HG03066 (cell line): ENCODE data around the gene MRPS10.
A peak's percentile ranks its signal among the peaks of the same experiment; 100 is the strongest.

Experiments used
- ATAC-seq: cut with Tn5 transposase; IDR thresholded peaks from one replicate; pipeline ENCODE4 v1.9.1; 2021; ENCODE audit warnings: low read depth; ENCODE audit not compliant: unreplicated experiment

MRPS10 gene

DNA sequence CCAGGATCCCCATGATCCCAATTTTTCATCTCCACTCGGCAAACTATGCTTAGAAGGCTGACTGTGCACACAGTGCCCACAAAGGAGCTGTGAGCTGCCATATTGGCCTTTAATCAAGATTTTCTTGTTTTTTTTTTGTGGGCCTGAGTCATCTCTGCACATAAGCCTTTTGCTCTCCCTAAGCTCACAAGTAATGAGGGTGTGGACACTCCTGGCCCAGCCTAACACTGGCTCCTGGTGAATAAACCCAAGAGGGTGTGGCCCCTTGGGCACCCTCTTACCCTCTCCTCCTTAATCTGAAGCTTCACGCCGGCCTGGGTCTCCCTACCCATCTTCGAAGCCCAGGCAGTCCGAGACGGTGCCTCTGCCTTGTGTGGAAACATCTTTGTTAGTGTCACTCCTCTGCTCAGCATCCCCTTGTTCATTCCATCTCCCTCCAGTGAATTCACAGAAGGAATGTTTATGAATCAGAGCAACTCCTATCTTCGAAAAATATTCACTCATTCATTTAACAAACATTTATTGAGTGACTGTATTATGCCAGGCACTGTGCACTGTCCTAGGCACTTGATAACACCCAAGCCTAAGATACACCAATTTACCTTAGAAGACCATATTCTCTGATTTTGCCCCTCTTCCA is 22.2 kb upstream of the MRPS10 start:
- ATAC-seq: no peak

- ATAC-seq: no peak
Observed at GRCh38 chr6:42239333-42239732, 21.7 kb upstream of the MRPS10 start.

- ATAC-seq: no peak
Observed at GRCh38 chr6:42237857-42238256, 20.2 kb upstream of the MRPS10 start.

DNA sequence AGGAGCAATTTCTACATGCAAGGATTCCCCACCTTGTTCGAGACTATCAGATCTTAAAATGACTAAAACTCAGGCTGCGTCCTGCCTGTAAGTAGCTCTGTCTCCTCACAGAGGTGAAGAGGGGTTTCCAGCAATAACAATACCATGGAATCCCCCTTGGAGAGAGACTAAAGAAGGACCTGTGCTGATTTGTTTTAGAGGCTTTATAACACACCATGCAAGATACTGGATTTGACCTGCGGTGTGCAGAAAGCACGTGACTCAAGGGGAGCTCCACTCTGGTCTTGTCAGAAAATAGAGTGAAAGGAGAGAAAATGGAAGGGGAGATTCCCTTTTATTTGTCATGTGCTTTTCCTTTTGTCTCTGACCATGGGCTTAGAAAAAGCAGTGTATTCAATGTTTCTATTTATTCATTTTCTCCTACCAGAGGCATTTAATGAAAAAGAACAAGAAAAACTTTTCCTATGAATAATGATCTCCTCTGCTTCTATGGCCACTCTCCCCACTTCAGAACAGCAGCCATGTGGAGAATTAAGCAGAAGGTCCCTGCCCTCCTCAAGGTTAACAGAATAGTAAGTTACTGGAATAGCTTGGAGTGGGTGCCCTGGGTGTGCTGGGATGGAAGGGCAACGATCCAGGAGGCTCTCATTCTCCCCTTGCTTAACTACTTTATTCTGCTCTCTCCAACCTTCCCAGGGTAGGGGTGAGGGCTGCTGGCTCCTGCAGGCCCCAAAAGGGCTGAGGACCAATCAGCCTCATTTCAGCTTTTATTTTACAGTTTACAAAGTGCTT is 19.2 kb upstream of the MRPS10 start:
- ATAC-seq: no peak

- ATAC-seq: no peak
Observed at GRCh38 chr6:42236030-42236429, 18.4 kb upstream of the MRPS10 start.

DNA sequence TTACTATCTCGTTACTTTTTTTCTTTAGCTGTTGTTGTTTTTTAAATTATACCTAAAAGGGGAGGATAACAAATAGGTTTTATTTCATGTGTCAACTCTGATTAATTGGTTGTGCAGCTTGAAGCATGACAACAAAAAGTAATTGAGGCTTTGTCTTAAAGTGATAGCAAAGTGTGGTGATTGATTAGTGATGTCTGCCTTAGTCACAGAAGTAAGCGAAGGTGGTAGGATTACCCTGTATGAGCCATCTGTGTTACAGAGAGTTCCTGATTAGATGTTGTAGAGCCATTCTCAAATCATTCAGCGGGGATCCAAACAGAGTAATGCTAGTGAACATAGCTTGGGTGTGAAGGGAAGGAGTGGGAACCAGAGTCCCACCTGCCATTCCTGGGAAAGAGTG is 14.4 kb upstream of the MRPS10 start:
- ATAC-seq: no peak

DNA sequence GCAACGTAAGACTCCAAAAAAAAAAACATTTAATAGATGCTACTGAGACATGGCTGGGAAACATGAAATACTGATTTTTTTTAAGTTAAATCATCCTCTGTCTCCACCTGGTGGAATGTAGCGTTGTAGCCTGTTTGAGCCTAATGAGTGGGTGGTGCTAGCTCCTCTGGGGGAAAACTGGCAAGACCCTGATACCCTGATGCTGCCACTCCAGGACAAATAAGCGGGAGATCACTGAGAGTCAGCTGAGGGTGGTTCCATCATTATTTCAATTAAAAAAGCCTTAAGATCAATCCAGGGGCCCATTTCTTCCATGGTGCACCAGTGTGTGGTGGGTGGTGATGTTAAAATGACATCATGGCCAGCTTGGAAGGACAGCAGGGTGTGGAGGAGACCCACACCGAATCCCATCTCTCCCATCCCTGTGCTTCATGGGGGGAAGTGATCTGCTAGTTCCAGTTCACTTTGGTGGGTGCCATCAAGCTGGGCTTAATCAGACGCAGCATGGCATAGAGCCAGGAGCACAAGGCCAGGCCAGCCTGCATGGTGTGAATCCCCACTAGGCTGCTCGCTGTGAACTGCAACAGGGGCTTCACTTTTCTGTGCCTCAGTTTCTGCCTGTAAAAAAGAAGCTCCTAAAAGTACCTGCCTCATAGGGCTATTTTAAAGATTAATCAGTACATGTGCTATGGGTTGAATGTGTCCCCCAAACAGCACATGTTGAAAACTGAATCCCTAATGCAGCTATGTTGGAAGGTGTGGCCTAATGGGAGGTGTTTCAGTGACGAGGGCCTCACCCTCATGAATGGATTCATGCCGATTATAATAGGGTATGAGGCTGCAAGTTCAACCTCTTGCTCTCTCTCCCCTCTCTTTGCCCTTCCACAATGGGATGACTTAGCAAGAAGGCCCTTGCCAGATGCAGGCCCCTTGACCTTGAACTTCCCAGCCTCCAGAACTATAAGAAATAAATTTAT is 13.0 kb upstream of the MRPS10 start:
- ATAC-seq: no peak

GRCh38 chr6:42229506-42230119 is 12.0 kb upstream of the MRPS10 start:
- ATAC-seq: no peak

GRCh38 chr6:42228305-42228704 is 10.6 kb upstream of the MRPS10 start:
- no peak for ATAC-seq

GRCh38 chr6:42227173-42227850 is 9.7 kb upstream of the MRPS10 start:
- no peak for ATAC-seq

DNA sequence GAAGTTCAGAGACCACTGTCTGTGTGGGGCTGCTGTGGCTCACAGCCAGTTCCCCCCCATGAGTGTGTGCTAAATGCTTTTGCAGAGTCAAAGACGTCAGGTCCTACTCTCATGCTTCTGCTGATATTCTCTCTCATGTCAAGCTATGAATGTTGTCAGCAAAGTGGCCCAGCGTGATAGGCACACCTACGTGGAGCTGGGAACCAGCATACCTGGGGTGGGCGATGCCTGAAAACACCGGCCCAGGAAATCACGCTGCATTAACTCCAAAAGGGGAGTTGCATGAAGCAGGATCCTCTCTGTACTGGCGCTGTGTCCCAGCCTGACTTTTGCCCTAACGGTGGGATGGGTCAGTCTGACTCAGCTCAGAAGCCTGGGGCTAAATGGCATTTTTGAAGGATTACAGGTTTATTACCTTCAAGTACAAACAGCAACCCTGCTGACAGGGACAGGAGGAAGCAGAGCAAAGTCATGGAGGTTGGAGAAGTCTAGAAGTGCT is 9.0 kb upstream of the MRPS10 start:
- ATAC-seq: no peak

DNA sequence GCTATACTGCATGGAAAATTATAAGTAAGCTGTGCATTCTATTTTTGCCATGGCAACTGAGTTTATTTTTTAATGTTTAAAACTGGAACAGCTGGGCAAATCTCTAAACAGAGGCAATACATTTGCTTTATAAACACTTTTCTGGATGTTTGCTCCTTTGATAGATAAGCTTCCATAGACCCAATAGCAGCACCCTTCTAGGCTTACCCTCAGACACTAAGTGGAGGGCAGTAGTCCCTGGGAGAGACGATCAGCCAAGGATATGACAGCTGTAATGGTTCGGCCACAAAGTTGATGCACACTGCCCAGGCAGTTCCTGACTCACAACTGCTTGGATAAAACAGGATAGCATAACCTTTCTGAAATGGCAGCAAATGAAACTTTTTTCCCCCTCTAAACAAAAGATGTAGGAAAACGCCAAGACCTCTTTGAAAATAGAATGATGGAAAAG is 8.5 kb upstream of the MRPS10 start:
- no peak for ATAC-seq

- ATAC-seq: no peak
Observed at GRCh38 chr6:42225419-42225818, 7.8 kb upstream of the MRPS10 start.

DNA sequence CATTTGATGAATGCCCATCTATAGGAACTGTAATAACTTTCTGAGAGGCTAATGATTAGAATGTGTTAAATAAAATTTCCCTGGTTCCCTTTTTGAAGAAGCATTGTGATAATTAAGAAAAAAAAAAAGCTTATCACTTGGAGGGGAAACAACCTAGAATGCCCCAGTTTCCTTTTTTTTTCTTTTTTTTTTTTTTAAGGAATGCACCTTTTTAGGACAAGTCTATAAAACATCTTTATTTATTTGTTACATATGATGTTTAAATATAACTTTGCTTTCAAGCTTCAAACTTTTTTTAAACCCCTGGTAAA is 7.3 kb upstream of the MRPS10 start:
- no peak for ATAC-seq

- peak; percentile 94 for ATAC-seq
Observed at GRCh38 chr6:42224222-42225028, 6.8 kb upstream of the MRPS10 start.

DNA sequence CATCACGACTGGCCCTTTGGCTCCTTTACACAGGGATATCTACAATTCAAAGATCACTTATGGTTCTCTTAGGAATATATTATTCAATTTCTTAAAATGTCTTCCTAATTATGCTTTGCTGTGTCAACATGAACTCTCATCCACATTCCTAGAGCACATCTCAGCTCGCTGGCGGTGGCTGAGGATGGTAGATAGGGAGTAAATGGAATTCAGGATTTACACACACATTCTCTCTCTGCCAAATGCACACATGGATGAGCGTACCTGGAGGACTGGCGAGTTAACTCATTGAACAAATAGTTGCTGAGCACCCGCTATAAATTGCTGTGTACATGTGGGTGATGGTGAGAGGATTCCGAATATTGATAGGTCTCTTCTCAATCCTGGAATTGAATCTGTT is 4.8 kb upstream of the MRPS10 start:
- ATAC-seq: no peak

DNA sequence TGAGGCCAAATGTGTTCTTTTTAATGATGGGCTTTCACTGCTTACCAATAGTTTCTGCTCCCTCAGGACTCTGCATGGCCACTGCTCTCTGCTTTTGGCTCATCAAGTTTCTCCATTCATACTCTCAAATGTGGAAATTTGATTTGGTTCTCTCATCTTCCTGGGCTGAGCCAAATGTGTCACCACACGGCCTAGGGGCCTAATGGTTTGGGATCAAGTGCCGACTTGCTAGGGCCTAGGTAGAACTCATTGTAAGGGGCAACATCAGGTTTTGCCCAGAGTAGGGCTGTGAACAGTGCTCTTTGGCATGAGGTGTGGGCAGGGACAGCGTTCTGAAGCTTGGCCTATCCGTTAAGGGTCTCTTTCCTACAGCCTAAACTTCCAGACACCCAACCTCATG is 3.9 kb upstream of the MRPS10 start:
- no peak for ATAC-seq

DNA sequence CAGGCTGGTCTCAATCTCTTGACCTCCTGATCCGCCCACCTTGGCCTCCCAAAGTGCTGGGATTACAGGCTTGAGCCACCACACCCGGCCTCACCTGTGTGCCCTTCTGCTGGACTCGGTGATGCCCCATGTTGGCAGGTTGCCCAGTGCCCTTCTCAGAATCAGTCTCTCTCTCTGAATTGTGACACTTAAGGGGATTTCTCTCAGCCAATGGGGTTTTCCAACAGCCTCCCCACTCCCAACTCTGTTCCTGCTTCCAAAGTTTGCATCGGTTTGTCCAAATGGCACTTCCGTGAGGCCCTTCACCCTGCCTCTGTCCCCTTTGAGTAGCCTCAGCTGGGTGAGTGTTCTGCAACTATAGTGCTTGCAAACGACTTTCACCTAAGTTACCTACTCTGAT is 3.1 kb upstream of the MRPS10 start:
- ATAC-seq: no peak

DNA sequence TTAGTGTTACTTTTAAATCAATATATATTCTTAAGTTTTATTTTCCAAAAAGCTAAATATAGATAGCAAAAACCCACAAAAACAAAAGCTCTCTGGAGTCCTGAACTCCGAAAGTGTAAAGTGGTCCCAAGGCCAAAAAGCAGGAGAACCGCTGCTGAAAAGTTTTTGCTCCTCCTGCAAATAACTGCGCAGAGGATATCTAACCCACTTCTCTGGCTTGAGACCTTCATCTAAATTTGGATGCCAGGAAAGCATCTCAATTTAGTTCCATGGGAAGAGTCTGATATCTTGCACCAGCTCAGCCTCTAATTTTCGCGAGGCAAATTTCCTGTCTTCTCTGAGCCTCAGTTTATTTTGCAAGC is 523 bp downstream of the MRPS10 start:
- no peak for ATAC-seq
